ENCODE data around the gene SS18L1. TPM values are rescaled to one million over a fixed set of nuclear protein-coding genes. Genes with fewer than 3 reads are reported as not detected.
A peak's percentile ranks its signal among the peaks of the same experiment; 100 is the strongest.

The SS18L1 gene
- total RNA-seq, 2 experiments from 2014 or later = 17.0 to 17.7 TPM

- no peaks in the 10 kb centered on the region for H3K36me3 ChIP-seq (ENCODE audit: insufficient read depth, low read length)
- no peak for TF ChIP-seq EZH2phosphoT487 (IDR thresholded peaks at IDR 0.05; ENCODE audit: borderline replicate concordance, low read depth, low read length)
- TF ChIP-seq, protein P1, sequence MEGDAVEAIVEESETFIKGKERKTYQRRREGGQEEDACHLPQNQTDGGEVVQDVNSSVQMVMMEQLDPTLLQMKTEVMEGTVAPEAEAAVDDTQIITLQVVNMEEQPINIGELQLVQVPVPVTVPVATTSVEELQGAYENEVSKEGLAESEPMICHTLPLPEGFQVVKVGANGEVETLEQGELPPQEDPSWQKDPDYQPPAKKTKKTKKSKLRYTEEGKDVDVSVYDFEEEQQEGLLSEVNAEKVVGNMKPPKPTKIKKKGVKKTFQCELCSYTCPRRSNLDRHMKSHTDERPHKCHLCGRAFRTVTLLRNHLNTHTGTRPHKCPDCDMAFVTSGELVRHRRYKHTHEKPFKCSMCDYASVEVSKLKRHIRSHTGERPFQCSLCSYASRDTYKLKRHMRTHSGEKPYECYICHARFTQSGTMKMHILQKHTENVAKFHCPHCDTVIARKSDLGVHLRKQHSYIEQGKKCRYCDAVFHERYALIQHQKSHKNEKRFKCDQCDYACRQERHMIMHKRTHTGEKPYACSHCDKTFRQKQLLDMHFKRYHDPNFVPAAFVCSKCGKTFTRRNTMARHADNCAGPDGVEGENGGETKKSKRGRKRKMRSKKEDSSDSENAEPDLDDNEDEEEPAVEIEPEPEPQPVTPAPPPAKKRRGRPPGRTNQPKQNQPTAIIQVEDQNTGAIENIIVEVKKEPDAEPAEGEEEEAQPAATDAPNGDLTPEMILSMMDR (conservative IDR thresholded peaks at IDR 0.05; ENCODE audit: low read length) = no peak
- intact Hi-C loops (cut with micrococcal nuclease; ENCODE audit: unreplicated experiment) = no loop called here
These were observed 77.3 kb downstream of the SS18L1 start for GRCh38 chr20:62220666-62221568.

GRCh38 chr20:62222266-62222850 is 78.8 kb downstream of the SS18L1 start:
- ChIA-PET POLR2A (no interaction called here), CTCF (ENCODE audit: unreplicated experiment) (no interaction called here)
- no TSS peak for BruUV-seq (replicated peaks)
- TF ChIP-seq, protein P1 (conservative IDR thresholded peaks at IDR 0.05; ENCODE audit: low read length) = no peak
- TF ChIP-seq EZH2phosphoT487 (IDR thresholded peaks at IDR 0.05; ENCODE audit: borderline replicate concordance, low read depth, low read length) = no peak
- no peak overlapping the region for H2AFZ ChIP-seq (ENCODE audit: low read length)
- H3K36me3 ChIP-seq (ENCODE audit: insufficient read depth, low read length) = no peaks in the 10 kb centered on the region
- H3K4me2 ChIP-seq (ENCODE audit: low read length) = no peak overlapping the region
- peaks cover 6% of the 10 kb centered on the region for H3K4me1 ChIP-seq (ENCODE audit: insufficient read depth, low read length, poor library complexity, severe bottlenecking)
- H3K4me3 ChIP-seq (ENCODE audit: low read depth, low read length, poor library complexity, severe bottlenecking) = no peak overlapping the region
- no peaks in the 10 kb centered on the region for H4K20me1 ChIP-seq (ENCODE audit: insufficient read depth, low read length)
- DNase-seq (ENCODE audit: low spot score) = no peak
- intact Hi-C loops (cut with micrococcal nuclease; ENCODE audit: unreplicated experiment) = no loop called here
- no peaks in the 10 kb centered on the region for H3K79me2 ChIP-seq (ENCODE audit: insufficient read depth, low read depth, low read length)
- no peaks in the 10 kb centered on the region for H3K9me2 ChIP-seq (ENCODE audit: insufficient read depth, low read length)
- H3K9me3 ChIP-seq (ENCODE audit: low read length) = no peaks in the 10 kb centered on the region
- H3K27ac ChIP-seq (ENCODE audit: low read depth, low read length, poor library complexity, severe bottlenecking) = no peak overlapping the region

More at GRCh38 chr20:62220666-62221568, 77.3 kb downstream of the SS18L1 start:
- no TSS peak for BruUV-seq (replicated peaks)
- H3K4me2 ChIP-seq (ENCODE audit: low read length) = 0 out of 2 replicates have a peak overlapping the region, but pooled peaks have one; percentile 21
- no peaks in the 10 kb centered on the region for H4K20me1 ChIP-seq (ENCODE audit: insufficient read depth, low read length)
- H3K79me2 ChIP-seq (ENCODE audit: insufficient read depth, low read depth, low read length) = no peaks in the 10 kb centered on the region
- ChIA-PET CTCF (ENCODE audit: unreplicated experiment) (no interaction called here), POLR2A (no interaction called here)
- H3K27ac ChIP-seq (ENCODE audit: low read depth, low read length, poor library complexity, severe bottlenecking) = no peak overlapping the region
- no peak overlapping the region for H2AFZ ChIP-seq (ENCODE audit: low read length)
- H3K4me1 ChIP-seq (ENCODE audit: insufficient read depth, low read length, poor library complexity, severe bottlenecking) = peaks cover 16% of the 10 kb centered on the region
- H3K9me3 ChIP-seq (ENCODE audit: low read length) = no peaks in the 10 kb centered on the region
- no peak overlapping the region for H3K4me3 ChIP-seq (ENCODE audit: low read depth, low read length, poor library complexity, severe bottlenecking)
- DNase-seq (ENCODE audit: low spot score) = no peak
- H3K9me2 ChIP-seq (ENCODE audit: insufficient read depth, low read length) = no peaks in the 10 kb centered on the region

GRCh38 chr20:62222972-62223371 is 79.4 kb downstream of the SS18L1 start:
- Histone ChIP-seq H3K4me2 (ENCODE audit: low read length) (no peak overlapping the region), H3K36me3 (ENCODE audit: insufficient read depth, low read length) (no peaks in the 10 kb centered on the region), H3K4me3 (ENCODE audit: low read depth, low read length, poor library complexity, severe bottlenecking) (no peak overlapping the region), H3K4me1 (ENCODE audit: insufficient read depth, low read length, poor library complexity, severe bottlenecking) (peaks cover under 1% of the 10 kb centered on the region), H3K27ac (ENCODE audit: low read depth, low read length, poor library complexity, severe bottlenecking) (no peak overlapping the region), H3K9me2 (ENCODE audit: insufficient read depth, low read length) (no peaks in the 10 kb centered on the region), H3K79me2 (ENCODE audit: insufficient read depth, low read depth, low read length) (no peaks in the 10 kb centered on the region), H3K9me3 (ENCODE audit: low read length) (no peaks in the 10 kb centered on the region), H4K20me1 (ENCODE audit: insufficient read depth, low read length) (no peaks in the 10 kb centered on the region), H2AFZ (ENCODE audit: low read length) (no peak overlapping the region)
- intact Hi-C loops (cut with micrococcal nuclease; ENCODE audit: unreplicated experiment) = no loop called here
- POLR2A ChIA-PET = no interaction called here
- CTCF ChIA-PET (ENCODE audit: unreplicated experiment) = no interaction called here
- BruUV-seq (replicated peaks) = no TSS peak
- DNase-seq (ENCODE audit: low spot score) = no peak
- TF ChIP-seq, protein P1 (conservative IDR thresholded peaks at IDR 0.05; ENCODE audit: low read length) = no peak
- no peak for TF ChIP-seq EZH2phosphoT487 (IDR thresholded peaks at IDR 0.05; ENCODE audit: borderline replicate concordance, low read depth, low read length)

All from OCI-LY7 (cell line).